Measurements from ENCODE around the gene SRL.

The SRL gene

DNA sequence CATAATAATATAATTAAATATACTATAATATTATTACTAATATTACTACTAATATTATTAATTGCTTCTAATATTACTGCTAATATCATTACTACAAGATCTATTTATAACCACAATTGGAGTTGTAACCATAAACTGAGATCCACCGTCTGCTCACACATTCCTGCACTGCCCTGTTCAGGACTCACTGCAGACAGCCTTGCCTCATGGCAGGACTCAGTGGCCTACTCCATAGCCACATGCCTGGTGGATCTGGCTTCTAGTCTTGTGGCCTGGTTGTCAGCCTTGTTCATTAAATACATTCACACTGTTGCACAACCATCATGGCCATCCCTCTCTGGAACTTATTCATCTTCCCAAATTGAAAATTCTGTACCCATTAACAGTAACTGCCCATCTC, 48.0 kb downstream of the SRL start:
- TF ChIP-seq, protein P1, sequence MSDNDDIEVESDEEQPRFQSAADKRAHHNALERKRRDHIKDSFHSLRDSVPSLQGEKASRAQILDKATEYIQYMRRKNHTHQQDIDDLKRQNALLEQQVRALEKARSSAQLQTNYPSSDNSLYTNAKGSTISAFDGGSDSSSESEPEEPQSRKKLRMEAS (IDR thresholded peaks at IDR 0.05; ENCODE audit: low read depth, low read length), result no peak
- TF ChIP-seq, protein P2, sequence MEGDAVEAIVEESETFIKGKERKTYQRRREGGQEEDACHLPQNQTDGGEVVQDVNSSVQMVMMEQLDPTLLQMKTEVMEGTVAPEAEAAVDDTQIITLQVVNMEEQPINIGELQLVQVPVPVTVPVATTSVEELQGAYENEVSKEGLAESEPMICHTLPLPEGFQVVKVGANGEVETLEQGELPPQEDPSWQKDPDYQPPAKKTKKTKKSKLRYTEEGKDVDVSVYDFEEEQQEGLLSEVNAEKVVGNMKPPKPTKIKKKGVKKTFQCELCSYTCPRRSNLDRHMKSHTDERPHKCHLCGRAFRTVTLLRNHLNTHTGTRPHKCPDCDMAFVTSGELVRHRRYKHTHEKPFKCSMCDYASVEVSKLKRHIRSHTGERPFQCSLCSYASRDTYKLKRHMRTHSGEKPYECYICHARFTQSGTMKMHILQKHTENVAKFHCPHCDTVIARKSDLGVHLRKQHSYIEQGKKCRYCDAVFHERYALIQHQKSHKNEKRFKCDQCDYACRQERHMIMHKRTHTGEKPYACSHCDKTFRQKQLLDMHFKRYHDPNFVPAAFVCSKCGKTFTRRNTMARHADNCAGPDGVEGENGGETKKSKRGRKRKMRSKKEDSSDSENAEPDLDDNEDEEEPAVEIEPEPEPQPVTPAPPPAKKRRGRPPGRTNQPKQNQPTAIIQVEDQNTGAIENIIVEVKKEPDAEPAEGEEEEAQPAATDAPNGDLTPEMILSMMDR (IDR thresholded peaks at IDR 0.05; ENCODE audit: low read depth, low read length), result no peak
- no peak for TF ChIP-seq POLR2A (IDR thresholded peaks at IDR 0.05; ENCODE audit: extremely low read depth, insufficient read length)
- peak; percentile 67 for DNase-seq (ENCODE audit: low read depth)
- H3K4me3 ChIP-seq (ENCODE audit: low read depth, low read length), result no peak overlapping the region

DNA sequence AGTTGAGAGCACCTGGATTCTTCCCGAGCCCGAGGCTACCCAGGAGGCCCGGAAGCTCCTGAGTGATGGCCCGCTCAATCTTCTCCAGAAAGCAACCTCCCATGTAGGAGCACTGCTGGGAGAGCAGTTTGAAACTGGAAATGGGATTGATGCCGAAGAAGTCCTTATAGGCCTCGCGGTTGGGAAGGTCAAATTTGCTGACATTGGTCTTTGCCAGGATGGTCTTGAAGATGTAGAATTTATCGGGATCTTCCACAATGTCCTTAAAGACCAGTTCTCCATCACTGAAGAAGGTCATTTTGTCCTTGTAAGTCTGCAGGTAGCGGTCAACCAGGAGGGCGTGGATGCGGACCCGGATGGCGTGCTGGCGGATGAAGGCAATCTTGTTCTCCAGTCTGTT, 49.7 kb downstream of the SRL start:
- no peak for TF ChIP-seq POLR2A (IDR thresholded peaks at IDR 0.05; ENCODE audit: extremely low read depth, insufficient read length)
- TF ChIP-seq MYC (IDR thresholded peaks at IDR 0.05; ENCODE audit: low read depth, low read length), result no peak
- TF ChIP-seq, protein P1 (IDR thresholded peaks at IDR 0.05; ENCODE audit: low read depth, low read length), result no peak
- TF ChIP-seq, protein P2 (IDR thresholded peaks at IDR 0.05; ENCODE audit: low read depth, low read length), result no peak
- DNase-seq (ENCODE audit: low read depth), result no peak
- no peak overlapping the region for H3K4me3 ChIP-seq (ENCODE audit: low read depth, low read length)

DNA sequence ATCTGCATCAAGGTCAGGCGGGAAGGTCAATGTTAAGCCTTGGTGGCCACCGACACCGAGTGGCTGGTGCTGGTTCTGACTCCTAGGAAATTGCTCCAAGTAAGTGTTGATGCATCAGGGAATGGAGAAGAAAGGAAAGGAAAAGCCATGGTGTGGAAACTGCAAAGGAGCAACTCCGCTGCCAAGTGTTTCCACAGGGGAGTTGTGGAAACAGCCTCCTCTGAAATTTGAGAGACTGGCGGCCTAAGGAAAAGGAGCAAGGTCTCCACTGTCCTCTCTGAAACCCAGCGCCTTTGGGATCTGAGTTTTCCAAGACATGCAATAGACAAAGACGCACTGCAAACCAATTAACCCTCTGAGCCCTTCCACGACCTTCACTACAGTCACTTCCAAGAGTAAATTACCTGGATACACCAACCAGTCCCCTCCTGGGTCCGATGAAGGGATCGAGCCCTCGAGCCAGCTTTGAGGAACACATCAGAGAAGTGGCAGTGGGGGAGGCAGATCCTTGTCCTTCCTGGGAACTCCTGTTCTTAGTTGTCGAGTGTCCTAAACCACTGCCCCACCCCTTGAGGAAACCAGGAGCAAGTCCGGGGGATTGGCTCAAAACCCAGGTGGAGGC, 51.1 kb downstream of the SRL start:
- TF ChIP-seq, protein P1 (IDR thresholded peaks at IDR 0.05; ENCODE audit: low read depth, low read length), result no peak
- TF ChIP-seq MYC (IDR thresholded peaks at IDR 0.05; ENCODE audit: low read depth, low read length) (no peak), POLR2A (IDR thresholded peaks at IDR 0.05; ENCODE audit: extremely low read depth, insufficient read length) (no peak)
- TF ChIP-seq, protein P2 (IDR thresholded peaks at IDR 0.05; ENCODE audit: low read depth, low read length), result no peak
- no peak for DNase-seq (ENCODE audit: low read depth)
- no peak overlapping the region for H3K4me3 ChIP-seq (ENCODE audit: low read depth, low read length)

DNA sequence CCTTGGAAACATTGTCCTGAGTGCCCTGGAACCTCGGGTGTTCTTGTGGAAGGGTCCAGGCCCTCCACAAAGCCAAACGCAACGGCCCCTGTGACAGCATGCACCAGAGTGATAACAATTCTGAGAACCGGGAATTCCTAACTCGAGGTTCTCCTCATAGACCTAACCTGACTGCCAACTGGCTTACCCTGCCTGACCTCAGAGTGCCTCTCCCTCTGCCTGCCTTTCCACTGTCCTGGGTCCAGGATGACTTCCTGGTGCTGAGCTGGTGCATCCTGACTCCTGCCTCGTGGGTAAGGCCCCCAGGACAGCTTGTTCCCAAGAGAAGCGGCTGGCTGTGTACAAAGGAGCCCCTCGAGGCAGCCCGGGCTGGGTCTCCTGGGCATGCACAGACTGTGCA, 51.8 kb downstream of the SRL start:
- no peak for DNase-seq (ENCODE audit: low read depth)
- H3K4me3 ChIP-seq (ENCODE audit: low read depth, low read length), result no peak overlapping the region
- TF ChIP-seq, protein P2 (IDR thresholded peaks at IDR 0.05; ENCODE audit: low read depth, low read length), result no peak
- no peak for TF ChIP-seq POLR2A (IDR thresholded peaks at IDR 0.05; ENCODE audit: extremely low read depth, insufficient read length)
- TF ChIP-seq, protein P1 (IDR thresholded peaks at IDR 0.05; ENCODE audit: low read depth, low read length), result no peak
- TF ChIP-seq MYC (IDR thresholded peaks at IDR 0.05; ENCODE audit: low read depth, low read length), result no peak

DNA sequence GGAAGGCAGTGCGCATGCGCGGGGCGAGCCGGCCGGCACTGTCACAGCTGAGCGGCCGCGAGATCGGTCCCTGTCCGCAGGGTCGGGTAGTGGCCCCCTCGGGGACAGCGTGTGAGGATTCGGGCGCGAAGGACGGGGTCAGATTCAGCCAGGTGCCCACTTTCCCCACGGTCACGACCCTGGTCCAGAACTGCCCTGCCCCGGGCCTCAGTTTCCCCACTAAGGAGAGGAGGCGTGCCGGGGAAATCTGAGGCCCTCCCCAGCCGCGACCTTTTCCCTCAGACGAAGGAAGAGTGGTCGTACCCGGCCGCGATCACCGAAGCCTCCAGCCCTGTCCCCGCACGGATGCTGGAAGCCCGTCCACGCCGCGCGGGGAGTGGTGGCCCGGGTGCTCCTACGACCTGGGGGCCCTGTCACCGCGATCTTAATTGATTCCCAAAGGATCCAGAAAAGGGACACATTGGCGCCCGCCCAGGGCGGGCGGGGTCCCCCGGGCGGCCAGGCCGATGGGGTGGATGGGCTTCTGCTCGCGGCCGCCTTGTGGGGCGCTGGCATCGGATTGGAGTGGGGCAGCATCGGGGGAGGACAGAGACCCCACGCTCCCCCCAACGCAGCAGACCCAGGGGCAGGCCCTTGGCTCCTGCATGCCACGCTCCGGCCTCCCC, 57.7 kb downstream of the SRL start:
- H3K4me3 ChIP-seq (ENCODE audit: low read depth, low read length), result peak overlapping the region; percentile 34
- no peak for DNase-seq (ENCODE audit: low read depth)
- TF ChIP-seq, protein P1 (IDR thresholded peaks at IDR 0.05; ENCODE audit: low read depth, low read length), result no peak
- TF ChIP-seq MYC (IDR thresholded peaks at IDR 0.05; ENCODE audit: low read depth, low read length), result no peak
- TF ChIP-seq POLR2A (IDR thresholded peaks at IDR 0.05; ENCODE audit: extremely low read depth, insufficient read length), result no peak
- TF ChIP-seq, protein P2 (IDR thresholded peaks at IDR 0.05; ENCODE audit: low read depth, low read length), result no peak

Measured in NB4 (cell line).